NCI-H2029 (cell line): ENCODE data around the gene BRD3OS.
"Not testable (repeated sequence)": the region's sequence is repeated elsewhere in the genome, so short reads cannot be mapped to it uniquely, and the experiment has no call there.

ENCODE experiments used
- DNase-seq: peaks from one replicate; lab custom pipeline; 2025; lab: John Stamatoyannopoulos, UW

BRD3OS gene

DNA sequence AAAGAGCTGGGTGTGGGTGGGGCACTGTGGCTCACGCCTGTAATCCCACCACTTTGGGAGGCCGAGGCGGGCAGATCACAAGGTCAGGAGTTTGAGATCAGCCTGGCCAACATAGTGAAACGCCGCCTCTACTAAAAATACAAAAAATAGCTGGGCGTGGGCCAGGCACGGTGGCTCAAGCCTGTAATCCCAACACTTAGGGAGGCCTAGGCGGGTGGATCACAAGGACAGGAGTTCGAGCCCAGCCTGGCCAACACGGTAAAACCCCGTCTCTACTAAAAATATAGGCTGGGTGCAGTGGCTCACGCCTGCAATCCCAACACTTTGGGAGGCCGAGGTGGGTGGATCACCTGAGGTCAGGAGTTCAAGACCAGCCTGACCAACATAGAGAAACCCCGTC, 36.5 kb upstream of the BRD3OS start:
- not testable (repeated sequence) for DNase-seq

DNA sequence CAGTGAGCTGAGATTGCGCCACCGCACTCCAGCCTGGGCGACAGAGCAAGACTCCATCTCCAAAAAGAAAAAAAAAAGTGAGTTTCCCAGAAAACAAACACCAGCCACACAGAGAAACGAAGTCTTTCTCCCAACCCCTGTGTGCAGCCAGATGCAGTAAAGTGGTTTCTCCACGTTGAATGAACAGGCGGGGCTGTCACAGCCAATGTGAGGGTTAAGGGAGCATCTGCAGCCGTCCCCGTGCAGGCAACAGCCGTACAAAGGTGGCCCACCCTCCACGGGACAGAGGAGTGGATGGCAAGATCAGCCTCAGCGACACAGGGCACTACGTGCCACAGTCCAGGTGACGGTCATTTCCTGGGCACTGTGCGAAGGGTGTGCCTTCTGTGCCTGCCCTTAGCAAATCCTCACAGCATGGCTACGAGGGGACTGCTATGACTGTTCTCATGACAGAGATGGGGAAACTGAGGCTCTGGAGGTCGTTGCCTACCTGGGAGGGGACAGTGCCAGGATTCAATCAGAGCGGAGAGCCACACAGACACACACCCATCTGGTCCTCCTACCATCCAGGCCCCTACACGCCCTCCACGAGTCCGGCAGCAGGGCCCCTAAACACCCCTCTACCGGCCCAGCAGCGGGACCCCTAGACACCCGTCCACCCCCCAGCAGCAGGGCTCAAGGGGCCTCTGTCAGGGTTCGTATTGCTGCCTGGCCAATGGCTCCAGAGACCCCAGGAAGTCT, 35.5 kb upstream of the BRD3OS start:
- DNase-seq: no peak

DNA sequence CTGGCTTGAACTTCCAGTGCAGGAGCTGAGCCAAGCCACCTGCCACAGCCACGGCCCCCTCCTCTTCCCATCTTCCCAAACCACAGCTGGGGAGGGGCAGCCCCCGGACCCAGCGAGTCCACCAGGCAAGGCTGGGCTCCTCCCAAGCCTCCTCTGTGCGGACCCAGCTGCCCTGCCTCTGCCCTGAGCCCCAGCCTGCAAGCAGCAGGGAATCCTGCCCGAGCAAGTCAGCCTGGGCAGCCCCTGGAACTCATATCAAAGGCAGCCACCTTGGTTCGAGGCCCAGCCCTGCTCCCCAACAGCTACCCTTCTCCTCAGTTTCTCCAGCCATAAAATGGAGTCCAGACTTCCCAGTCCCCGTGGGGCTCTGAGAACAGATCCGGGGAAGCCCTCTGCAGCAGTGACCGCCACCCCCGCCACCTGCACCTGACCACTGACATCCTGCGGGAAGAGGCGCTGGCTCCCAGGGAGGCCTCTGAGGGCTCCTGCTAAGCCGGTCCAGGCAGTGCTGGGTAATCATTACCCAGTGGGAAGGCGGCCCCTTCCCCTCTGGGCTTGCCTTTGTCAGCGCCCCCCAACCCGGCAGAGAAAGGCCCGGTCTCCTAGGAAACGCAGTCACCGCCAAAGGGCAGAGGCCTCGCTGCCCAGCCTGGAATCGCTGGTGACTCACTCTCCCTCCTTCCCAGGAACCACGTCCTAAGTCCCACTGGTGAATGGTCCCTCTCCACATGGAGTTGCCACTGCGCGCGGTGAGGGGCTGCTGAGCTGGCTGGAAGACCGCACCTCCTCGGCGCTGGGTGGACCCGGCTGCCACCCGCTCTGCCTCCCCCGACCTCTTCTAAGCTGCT, 34.7 kb upstream of the BRD3OS start:
- DNase-seq: no peak

DNA sequence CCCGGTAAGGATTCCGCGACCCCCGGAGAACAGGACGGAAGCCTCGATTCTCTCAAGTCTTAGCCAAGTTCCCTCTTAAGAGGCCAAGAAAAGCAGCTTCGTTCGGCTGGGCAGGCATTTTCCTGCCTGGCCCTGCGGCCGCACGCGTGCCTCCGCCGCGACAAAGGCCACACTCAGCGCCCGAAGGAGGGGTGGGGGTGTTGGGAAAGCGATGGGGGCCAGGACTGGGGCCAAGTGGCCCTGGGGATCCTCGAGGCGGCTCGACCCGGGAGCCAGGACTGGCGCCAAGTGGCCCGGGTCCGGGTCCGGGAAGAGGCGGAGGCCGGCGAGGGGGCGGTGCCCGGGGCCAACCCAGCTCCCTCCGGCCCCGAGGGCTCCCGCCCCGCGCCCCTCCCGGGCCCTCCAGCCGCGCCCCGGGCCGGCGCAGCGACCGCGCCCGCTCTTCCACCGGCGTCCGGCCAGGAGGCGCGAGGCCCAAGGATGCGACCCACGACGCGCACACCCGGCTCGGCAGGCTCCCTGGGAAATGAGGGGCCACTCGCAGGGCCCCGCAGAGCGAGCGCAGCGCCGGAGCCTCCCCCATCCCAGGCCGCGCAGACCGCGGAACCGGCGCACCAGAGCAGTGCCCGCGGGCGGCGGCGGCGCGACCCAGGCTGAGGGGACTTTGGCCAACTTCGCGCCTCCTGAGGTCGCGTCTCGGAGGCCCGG, 33.9 kb upstream of the BRD3OS start:
- DNase-seq: no peak

DNA sequence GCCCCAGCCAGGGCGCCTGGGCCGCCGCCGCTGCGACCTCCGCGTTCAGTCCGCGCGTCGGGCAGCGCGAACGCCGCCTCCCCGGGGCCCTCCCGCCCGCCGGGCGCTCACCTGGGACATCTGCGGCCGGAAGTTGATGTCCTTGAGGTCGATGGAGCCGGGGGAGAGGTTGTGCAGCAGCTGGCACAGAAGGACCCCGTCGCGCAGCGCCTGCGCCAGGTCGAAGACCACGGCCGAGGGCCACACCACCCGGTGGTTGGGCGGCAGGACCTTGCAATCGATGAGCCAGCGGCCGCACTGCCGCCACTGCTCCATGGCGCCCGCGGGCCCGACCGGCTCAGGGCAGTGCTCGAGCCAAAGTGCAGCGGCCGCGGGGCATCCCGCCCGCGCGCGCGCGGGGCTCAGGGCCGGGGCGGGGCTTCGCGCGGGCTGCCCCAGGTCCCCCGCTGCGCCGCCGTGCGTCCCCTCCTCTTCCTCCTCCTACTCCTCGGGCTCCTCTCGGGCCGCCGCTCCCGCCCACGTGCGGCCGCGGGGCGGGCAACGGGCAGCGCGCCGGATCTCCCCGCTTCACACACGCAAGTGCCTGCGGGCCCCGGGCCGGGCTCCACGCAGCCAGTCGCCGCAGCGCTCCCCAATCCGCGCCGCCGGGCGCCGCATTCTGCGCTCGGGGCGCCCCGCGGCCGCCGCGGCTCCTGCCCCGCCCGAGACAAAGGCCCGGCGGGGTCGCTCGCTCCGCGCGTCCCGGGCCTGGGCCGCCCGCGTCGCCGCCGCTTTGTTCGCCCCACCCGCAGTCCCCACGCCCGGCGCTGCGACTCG, 33.1 kb upstream of the BRD3OS start, which contains the start of gene VAV2:
VAV2 (minus strand) TSS at position 361 of the 816 bp plus-strand sequence; CDS start at position 315, 46 bp downstream.
- peak; percentile 61 for DNase-seq

DNA sequence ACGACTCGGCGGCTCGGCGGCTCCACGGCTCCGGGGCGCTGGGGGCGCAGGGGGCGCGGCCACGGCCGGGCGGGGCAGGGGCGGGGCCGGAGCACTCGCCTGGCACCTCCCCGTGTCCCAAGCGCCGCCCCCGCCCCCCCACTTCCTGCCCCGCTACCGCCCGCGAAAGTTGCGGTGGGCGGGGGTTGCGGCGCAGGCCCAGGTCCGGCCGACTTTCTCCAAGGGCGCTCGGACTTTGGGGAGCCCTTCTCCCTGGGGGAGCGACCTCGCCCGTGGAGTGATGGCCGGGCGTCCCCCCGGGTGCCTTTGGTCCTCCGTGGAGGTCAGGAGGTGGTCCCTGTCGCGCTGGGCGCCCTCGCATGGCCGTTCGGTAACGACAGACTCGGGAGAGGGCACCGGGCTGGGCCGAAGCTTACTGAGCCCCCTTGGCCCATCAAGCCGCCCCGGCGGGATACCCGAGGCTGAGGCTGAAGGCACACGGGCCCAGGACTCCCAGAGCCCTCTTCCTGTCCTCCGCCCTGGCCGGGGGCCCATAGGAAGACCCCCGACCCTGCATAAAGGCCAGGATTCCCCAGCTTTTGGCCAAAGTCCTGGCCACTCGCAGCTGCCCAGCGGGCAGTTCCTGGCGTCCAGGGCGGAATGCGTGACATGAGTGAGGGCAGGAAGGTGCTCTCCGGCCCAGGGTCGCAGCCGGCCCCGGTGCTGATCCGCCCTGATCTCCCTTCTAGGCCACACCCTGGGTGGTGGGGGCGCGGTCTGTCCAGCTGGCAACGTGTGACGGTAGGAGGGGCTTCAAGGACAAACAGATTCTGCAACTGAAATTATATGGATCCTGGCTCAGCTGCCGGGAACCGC, 32.3 kb upstream of the BRD3OS start:
- DNase-seq: peak; percentile 84

DNA sequence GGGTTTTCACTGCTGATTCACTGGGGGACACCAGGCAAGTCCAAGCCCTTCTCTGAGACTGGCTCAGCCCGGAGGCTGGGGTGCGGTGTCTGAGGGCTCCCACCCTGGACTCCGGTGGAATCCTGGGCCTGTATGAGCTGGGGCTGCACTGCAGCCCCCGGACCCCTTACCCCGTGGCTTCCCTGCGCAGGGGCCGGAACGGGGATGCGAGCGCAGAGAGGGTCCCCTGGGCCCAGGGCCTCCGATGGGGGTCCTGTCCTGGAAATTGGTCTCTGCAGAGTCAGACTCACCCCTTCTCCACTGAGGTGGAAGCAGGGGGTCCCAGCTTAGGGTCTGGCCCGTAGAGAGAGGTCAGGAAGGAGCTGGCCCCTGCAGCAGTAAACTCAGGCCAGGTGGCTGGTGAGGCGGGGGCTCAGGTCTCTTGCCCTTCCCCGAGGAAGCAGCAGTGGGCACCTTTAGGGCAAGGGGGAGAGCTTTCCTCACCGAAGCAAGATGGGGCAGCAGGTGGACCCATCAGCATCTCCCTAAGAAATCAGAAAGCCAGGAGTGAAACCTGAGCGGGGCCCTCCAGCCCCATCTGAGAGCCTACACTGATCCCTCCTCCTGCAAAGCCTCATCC, 31.5 kb upstream of the BRD3OS start:
- no peak for DNase-seq

DNA sequence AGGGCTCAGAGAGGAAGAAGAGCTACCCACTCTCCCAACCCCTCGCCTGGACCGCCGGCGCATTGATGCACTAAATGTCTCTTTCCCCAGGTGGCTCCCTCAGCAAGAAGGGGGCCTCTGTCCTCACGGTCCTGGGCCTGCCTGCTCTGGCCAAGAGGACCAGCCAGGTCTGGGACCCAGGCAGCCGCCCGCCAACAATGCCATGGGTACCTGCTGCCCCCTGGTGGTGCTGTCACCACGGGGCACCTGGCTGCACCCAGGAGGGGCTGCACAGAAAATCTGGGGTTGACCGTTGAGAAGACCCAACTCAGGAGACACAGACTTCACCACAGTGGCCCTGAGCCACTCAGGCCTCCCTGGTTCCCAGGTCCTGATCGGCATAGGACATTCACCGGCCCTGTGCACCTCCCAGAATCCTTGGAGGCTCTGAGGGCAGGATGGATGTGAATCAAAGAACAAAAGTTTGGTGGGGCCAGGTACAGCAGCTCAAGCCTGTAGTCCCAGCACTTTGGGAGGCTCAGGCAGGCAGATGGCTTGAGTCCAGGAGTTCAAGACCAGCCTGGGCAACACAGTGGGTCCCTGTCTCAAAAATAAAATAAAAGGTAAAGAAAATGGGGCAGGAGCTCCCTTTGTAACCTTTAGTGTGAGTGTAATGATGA, 30.8 kb upstream of the BRD3OS start:
- peak; percentile 37 for DNase-seq

DNA sequence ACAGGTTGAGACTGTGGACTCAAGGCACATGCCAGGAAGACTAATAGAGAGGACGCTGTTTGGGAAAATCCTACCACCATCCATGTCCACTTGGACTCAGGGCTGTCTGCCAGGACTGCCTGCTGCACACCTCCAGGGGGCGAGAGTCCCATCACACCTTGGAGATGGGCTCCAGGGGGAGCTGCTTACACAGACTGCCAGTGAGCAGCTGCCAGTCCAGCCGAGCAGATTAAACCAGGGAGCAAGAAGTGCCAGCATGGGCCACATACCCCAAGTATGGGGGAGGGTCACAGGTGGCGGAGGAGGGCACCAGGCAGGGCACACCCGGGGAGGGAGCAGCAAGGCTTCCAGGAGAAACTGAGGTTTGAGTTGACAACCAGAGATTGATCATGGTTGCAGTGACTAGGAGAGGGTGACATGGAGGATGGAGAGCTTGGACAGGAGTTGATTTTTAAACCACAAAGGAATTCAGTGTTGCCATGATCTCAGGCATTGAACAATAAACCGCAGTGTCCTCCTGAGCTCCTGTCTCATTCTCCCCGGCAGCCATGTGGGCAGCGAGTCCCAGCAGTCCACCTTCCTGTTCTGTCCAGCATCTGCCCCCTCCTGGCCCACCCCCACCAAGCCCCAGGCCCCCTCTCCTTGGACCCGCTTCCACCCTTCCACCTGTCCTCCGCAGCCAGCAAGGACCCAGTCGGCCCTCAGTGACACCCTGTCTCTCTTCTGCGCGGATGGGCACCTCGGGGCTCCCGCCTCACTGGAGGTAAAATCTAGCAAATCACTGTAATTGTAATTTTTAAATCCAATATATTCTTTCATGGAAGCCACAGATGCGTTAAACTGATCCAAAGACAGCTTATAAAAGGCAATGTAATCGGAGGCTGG, 30.0 kb upstream of the BRD3OS start:
- DNase-seq: peak; percentile 44

DNA sequence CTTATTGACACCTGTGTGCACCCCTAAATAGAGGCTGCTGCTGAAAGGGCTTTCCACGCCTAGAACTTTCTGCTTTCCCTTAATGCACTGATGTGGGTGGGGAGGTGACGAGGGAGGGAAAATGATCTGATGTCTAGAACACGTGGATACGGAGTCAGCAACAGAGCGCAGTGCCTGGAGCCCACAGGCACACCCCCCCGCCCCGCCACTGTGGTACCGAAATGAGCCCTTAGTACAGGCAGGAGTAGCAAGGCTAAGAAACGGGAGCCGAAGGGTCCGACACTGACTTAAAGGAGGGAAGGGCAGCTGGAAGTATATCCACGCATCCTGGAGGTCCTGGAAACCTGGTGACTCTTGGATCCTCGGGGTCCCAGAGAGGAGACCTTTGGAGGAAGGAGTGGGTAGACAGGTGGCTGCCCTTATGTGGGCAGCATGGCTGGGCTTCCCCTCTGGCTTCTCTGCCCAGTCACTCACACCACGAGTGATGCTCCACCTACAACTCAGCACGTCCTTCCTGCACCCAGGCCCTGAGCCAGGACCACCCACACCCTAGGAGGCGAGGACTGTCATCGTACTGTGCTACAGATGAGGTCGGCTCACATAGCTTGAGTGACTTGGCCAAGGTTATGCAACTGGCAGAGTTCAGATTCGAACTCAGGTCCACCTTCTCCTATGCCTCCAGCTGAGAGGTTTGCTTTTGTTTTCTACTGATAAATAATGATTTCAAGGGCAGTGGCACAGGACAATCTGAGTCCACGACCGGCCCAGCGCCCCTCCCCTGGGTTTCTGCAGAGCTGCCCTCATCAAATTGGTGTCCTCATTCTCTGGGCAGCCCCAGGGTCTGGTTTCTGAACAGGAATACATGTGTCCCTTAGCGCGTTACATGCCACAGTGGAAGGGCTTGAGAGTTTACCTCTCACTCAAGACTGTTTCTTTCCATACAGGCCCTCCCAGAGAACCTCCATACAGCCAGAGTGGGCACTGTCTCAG, 28.5 kb upstream of the BRD3OS start:
- no peak for DNase-seq

DNA sequence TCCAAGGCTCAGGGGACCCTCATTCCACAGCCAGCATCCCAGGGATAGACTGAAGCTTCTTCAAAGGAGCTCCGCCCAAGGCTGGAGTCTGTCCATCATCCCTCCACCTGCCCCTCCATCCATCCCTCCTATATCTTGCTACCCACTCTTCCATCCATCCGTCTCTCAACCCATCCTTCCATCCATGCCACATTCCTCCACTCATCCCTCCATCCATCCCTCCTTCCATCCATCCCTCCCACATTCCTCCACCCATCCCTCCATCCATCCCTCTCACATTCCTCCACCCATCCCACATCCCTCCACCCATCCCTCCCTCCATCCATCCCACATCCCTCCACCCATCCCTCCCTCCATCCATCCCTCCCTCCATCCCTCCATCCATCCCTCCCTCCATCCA, 27.7 kb upstream of the BRD3OS start:
- DNase-seq: no peak

DNA sequence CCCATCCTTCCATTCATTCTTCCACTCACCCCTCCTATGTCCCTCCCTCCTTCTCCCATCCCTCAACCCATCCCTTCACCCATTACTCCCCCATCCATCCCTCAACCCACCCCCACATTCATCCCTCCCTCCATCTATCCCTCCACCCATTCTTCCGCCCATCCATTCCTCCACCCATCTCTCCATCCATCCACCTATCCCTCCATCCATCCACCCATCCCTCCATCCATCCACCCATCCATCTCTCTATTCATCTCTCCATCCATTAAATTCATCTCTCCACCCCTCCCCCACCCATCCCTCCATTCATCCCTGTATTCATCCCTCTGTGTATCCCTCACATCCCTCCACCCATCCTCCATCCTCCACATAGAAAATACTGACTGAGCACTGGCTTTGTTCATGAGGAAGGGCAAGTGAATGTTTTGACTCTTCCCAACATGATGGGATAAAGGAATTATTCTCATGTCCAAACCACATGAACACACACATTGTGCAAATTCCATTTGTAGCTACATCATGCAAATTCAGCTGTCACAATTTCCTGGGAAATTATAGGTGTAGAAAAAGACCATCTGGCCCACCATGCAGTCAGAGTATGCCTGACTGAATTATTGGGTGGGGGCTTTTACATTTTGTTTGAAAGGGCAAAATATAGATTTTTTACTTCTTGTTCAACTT, 26.2 kb upstream of the BRD3OS start:
- no peak for DNase-seq

DNA sequence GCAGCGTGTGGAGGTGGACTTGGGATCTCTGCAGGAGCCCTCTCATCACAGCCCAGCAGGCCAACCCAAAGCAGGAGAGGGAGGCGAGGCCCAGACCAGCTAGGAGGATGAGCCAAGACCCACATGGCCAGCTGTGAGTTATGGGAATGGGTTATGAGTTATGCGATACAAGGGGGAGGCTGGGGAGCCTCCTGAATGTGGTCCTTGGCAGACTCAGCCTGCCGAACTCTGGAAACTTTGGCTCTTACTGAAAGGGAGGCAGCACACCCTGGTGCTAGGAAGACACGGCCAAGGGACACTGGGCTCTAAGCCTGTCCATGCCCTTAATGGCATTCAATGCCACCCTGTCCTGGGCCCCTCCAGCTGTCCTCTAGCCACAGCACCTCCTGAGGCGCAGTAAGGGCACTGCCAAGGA, 25.4 kb upstream of the BRD3OS start:
- DNase-seq: no peak

DNA sequence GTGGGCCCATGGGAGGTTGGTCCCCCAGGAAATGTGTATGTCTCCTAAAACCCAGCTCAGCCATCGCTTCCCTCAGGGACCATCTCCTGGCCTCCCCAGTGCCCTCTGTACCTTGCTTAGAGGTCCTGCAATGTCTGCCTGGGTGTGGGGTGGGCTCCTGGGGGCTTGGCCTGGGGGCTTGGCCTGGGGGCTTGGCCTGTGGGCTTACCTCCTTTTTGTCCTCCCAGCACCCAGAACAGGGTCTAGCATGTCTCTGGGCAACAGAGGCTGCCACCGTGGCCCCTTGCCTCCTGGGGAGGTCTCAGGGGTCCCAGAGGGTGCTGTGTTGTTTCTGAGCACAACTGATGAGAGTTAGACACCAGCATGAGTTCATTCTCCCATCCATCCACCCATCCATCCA, 22.5 kb upstream of the BRD3OS start:
- DNase-seq: no peak

DNA sequence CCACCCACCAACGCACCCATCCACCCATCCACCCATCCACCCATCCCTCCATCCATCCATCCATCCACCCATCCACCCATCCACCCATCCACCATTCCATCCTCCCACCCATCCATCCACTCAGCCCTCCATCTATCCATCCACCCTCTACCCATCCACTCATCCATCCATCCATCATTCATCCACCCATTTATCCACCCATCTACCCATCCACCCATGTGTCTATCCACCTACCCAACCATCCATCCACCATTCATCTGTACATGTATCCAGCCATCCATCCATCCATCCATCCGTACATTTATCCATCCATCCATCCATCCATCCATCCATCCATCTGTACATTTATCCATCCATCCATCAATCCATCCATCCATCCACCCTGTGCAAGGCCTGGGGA, 22.0 kb upstream of the BRD3OS start:
- DNase-seq: no peak

DNA sequence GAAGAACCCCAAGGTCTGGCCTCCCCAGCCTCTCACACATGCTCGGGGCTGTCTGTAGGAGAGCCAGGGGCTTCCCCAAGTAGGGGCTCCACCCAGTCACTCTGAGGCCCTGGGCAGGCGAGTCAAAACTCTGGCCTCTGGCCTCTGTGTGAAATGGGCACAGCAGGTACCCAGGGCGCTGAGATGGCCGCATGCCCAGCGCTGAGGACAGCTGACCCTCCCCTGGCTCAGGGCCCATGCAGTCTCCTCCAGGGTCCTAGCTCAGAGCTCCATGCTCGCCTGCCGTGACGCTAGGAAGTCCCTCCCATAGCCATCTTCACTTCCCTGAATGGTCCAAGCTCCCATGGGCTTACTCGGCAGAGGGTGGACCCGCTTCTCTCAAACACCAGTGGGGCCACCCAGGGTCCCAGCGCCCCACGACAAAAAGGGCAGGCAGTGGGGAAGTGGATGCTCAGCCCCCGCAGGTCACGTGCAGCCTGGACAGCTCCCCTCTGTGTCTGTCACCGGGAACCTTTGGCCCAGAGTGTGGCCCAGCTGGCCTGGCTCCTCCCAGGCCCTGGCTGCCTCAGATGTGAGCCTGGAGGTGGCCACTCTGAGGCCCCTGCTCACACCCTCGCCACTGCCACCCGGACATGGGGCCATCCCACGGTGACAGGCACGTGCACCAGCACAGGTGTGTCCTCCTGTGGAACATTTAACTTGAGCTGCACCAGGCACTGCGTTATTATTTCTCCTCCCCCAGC, 21.0 kb upstream of the BRD3OS start:
- DNase-seq: no peak
